PC-3 (cell line): Measurements from ENCODE around the gene DLD.

Experiments
- CTCF ChIP-seq: fragments of 300-600 bp; sonication (generic); conservative IDR thresholded peaks from 2 replicates; pipeline ENCODE4 v1.5.1; 2017; ENCODE audit warnings: antibody characterized with exemption, low read depth, mild to moderate bottlenecking, low read length
- EZH2 ChIP-seq: fragments of 300-600 bp; sonication (generic); IDR thresholded peaks from one replicate; pipeline ENCODE4 v1.6.1; 2017; ENCODE audit warnings: antibody characterized with exemption, mild to moderate bottlenecking, low read length; ENCODE audit not compliant: unreplicated experiment
- EZH2phosphoT487 ChIP-seq: fragments of 300-600 bp; sonication (generic); IDR thresholded peaks from 2 replicates; pipeline ENCODE4 v1.6.1; 2018; ENCODE audit warnings: mild to moderate bottlenecking, antibody characterized with exemption, low read length, borderline replicate concordance

- TF ChIP-seq CTCF, result no peak
- no peak for TF ChIP-seq EZH2
- TF ChIP-seq EZH2phosphoT487, result no peak
These were observed 47.7 kb downstream of the DLD start for GRCh38 chr7:107938456-107939250.
